Activated effector memory CD4-positive, alpha-beta T cell treated with Interleukin-2 at 50 U/mL for 16 hours (primary cell): ENCODE results near the gene ZNF790.
"Not testable (repeated sequence)": the region's sequence is repeated elsewhere in the genome, so short reads cannot be mapped to it uniquely, and the experiment has no call there.

ENCODE experiments used
- DNase-seq: peaks from one replicate; pipeline ENCODE4 v3.0.0-alpha.2; 2020

The ZNF790 gene

GRCh38 chr19:36837906-36838783, at the start of gene ZNF790:
TSS of gene ZNF790 (minus strand) at chr19:36838387. CDS start at chr19:36825619, 12,768 bp downstream.
- DNase-seq: peak; percentile 74

DNA sequence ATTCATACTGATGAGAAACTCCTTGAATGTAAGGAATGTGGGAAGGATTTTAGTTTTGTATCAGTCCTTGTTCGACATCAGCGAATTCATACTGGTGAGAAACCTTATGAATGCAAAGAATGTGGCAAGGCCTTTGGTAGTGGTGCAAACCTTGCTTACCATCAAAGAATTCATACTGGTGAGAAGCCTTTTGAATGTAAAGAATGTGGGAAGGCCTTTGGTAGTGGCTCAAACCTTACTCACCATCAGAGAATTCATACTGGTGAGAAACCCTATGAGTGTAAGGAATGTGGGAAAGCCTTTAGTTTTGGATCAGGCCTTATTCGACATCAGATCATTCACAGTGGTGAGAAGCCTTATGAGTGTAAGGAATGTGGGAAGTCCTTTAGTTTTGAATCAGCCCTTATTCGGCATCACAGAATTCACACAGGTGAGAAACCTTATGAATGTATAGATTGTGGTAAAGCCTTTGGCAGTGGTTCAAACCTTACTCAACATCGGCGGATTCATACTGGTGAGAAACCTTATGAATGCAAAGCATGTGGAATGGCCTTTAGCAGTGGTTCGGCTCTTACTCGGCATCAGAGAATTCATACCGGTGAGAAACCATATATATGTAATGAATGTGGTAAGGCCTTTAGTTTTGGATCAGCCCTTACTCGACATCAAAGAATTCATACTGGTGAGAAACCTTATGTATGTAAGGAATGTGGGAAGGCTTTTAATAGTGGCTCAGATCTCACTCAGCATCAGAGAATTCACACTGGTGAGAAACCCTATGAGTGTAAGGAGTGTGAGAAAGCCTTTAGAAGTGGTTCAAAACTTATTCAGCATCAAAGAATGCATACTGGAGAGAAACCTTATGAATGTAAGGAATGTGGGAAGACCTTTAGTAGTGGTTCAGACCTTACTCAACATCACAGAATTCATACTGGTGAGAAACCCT, 39.1 kb upstream of the ZNF790 start:
- DNase-seq: no peak

- DNase-seq: no peak
Observed at GRCh38 chr19:36851898-36852297, 13.7 kb upstream of the ZNF790 start.

DNA sequence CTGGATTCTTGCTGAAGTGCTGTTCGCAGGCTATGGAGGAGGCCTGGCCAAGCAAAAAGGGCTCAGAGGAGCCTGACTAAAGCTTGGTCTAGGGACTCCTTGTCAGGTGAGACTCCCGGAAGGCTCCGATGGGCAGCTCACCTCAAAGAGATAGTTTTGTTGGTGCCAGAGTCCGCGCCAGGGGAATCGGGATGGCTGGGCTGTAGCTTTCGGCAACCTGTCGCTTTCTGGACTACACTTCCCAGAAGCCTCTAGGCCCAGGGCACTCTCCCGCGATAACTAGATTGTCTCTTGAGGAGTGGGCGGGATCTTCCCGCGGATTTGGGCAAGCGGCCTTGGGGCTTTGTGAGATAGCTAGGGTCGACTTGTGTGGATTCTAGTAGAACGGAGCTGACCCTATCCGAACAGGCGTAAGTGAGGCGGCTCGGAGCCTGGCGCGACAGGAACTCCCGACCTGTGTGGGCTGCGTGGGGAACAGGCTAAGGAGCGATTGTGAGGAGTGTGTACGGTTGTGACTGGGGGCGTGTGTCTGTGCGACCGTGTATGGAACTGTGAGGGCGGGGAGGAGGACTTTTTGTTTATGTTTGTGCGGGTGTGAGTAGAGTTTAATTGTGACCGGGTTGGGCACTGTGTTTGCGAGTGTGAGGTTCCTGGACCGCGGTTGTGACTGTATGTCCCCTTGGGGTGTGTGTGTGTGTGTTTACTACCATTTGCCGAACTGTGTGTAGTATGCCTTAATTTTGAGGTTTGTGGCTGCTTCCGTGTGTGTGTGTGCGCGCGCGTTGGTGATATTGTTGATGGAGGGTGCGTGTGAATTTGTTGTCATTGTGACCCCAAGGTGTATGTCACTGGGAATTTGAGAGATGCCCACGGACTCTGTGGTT, 12.6 kb upstream of the ZNF790 start, which contains the start of gene ZNF345:
ZNF345 (plus strand) TSS at position 318 of the 884 bp plus-strand sequence. CDS start 25,955 bp downstream, outside the sequence.
- peak; percentile 76 for DNase-seq

GRCh38 chr19:36849701-36850558, 11.7 kb upstream of the ZNF790 start:
- DNase-seq: peak; percentile 85

GRCh38 chr19:36847968-36848367, 9.8 kb upstream of the ZNF790 start:
- DNase-seq: no peak

DNA sequence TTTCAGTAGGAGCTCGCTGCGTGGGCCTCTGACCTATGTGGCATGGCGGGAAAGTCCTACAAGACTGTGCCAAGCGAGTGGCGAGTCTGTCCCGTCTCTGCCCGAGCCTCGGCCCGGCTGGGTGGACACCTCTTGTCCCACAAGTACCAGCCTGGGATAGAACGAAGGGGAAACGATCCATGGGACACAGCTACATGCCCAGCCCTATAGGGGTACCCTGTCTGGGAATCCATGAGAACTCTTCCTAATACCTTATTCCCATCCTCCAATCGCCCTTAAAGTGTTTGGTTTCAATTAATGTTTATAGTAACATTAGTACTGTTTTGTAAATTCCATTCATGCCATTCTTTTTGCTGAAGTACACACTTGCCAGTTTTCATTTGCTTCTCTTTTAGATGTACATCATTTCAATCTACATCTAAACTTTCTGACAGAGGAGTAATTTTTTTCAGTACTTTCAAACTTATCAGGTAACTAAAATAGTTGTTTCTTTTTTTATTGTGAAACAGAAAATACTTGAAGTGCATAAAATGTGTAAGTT, 667 bp upstream of the ZNF790 start:
- DNase-seq: no peak

- no peak for DNase-seq
Observed at GRCh38 chr19:36837176-36837905, 846 bp downstream of the ZNF790 start.

GRCh38 chr19:36833430-36833829, 4.8 kb downstream of the ZNF790 start:
- DNase-seq: no peak

DNA sequence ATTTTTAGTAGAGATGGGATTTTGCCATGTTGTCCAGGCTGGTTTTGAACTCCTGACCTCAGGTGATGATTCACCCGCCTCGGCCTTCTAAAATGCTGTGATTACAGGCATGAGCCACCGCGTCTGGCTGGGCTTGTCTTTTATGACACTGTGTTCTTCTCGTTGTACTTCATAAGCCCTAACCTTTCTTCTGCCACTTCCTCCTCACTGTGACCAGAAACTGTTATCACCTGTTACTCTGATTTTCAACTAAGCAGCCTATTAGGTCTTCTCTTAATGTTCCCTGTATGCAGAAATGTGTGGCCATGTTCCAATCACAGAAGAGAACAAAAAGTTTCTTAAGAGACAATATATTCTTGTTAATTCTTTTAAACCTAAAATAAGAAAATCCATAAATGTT, 16.4 kb downstream of the ZNF790 start:
- DNase-seq: no peak

GRCh38 chr19:36819130-36819630, 19.0 kb downstream of the ZNF790 start:
- no peak for DNase-seq

GRCh38 chr19:36807029-36807428, 31.2 kb downstream of the ZNF790 start:
- DNase-seq: no peak

GRCh38 chr19:36805364-36805763, 32.8 kb downstream of the ZNF790 start:
- no peak for DNase-seq

DNA sequence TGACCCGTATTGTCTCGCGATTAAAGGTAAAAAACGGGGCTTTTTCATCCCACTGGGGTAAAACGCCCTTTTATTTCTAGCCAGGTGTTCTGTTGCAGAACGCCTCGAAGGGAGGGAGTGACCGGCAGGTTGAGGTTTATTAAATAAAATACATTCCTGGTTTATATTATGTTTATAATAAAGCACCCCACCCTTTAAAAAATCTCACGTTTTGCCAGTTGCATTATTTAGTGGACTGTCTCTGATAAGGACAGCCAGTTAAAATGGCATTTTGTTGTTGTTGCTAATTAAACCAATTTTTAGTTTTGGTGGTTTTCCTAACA, 40.4 kb downstream of the ZNF790 start:
- no peak for DNase-seq

GRCh38 chr19:36796714-36796992, 41.5 kb downstream of the ZNF790 start:
- no peak for DNase-seq

GRCh38 chr19:36791420-36792141, 46.6 kb downstream of the ZNF790 start:
- DNase-seq: not testable (repeated sequence)

DNA sequence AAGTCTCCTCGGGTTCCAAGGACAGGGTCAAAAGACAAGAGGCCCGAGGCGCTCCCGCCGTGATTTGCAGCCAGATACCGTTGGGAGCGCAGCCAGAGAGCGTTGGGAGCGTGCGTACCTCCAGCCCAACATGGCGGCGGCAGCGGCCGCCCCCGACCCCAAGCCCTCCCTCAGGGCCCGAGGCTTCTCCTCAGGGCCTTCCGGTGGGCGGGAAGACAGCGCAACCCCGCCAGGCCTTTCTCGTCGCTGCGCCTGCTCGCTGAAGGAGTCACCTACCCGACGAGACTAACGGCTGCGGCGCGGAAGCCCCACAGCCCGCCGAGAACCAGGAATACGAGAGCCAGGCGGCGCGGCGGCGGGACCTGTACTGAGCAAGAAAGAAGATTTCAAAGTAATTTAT, 62.4 kb downstream of the ZNF790 start:
- no peak for DNase-seq

DNA sequence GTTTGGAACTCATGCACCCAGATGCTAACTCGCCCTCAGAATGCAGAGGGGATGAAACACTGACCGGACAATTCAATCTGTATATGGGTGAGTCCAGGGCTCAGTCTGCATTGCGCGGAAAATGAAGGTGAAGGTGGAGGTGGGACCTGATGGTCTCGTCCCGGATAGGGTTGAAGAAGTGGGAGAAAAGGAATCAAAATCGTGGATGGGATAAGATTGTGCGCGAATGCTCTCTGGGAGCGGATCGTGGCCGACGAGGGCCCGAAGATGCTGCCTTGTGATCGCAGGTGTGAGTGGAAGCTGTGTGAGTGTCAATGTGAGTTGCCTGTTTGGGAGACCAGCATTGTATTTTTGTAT, 65.0 kb downstream of the ZNF790 start:
- no peak for DNase-seq

- peak; percentile 87 for DNase-seq
Observed at GRCh38 chr19:36772311-36773222, 65.6 kb downstream of the ZNF790 start, which contains the start of gene ZNF850. TSS of gene ZNF850 (minus strand) at chr19:36772807. CDS start at chr19:36762606, 10,201 bp downstream.
